ENCODE results near the gene RSPO1. TPM values are rescaled to one million over a fixed set of nuclear protein-coding genes. Genes with fewer than 3 reads are reported as not detected.

Gene RSPO1
- total RNA-seq, 1 donor from 2014 or later = not detected

DNA sequence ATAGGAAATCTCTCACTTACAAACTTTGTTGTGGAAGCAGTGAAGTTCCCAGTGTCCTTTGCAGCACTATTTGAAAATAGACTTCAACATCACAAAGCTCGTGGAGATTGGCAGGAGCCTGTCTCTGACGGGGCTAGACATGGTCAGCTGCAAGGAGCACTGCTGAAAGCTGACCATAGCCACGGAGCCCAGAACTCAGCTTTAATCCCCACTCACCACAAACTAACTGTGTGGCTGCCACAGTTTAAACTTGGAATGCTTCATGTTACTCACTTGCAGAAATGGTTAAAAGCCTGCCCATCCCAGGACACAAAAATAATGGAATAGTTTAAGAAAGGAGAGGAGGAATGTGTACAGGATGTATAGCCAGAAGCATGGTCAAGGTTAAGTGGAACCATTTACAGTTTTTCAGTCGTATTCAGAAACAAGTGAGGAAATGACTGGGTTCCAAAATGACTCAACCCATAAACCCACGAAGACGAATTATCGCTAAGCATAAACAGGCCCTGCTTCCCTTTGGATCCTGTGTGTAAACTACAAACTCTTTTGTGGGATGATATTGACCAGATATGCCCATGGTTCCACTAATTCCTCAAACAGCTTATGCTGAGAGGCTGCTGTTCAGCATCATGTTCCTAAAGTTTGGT lies 59.7 kb downstream of the RSPO1 start:
- Mint-ChIP-seq H3K27me3 (ENCODE audit: unreplicated experiment) (no peaks in the 10 kb centered on the region), H3K4me3 (ENCODE audit: unreplicated experiment) (no peak overlapping the region), H3K4me1 (ENCODE audit: unreplicated experiment) (peaks cover 10% of the 10 kb centered on the region), H3K27ac (ENCODE audit: unreplicated experiment) (no peak overlapping the region), H3K36me3 (ENCODE audit: unreplicated experiment) (peaks cover 61% of the 10 kb centered on the region), H3K9me3 (ENCODE audit: unreplicated experiment) (no peaks in the 10 kb centered on the region)
- no peak for DNase-seq (ENCODE audit: extremely low spot score, unreplicated experiment)
- TF ChIP-seq CTCF (IDR thresholded peaks at IDR 0.05) = no peak

DNA sequence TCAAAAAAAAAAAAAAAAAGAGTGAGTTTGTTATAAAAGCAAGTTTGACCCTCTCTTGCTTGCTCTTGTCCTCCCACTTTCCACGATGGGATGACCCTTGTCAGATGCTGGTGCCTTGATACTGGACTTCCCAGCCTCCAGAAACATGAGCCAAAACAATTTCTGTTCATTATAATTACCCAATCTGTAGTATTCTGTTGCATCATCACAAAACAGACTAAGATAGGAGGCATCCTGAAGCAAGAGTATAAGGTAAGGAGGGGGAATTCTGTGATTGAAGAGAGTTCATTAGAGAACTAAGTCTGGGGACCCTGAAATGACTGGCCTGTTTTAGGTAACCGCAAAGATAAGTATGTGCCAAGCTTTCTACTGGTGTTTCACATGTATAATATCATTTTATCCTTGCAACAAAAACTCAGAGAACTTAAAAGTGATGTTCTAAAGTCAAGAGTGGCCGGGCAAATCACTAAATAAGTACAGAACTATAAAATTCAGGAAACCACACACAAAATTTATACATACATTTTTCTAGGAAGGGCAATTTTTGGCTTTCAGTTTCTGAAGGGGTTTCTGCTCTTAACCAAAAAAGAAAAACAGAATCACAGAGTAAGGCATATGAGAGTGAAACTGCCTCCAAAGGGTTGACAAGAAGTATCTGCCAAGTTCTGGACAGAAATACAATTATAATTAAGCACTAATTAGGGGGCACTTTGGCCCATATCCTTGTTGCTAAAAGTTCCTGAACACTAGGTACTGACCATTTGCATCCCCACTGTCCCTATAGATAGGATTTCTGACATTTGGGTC lies 64.0 kb downstream of the RSPO1 start:
- Mint-ChIP-seq H3K36me3 (ENCODE audit: unreplicated experiment) (peaks cover 70% of the 10 kb centered on the region), H3K4me1 (ENCODE audit: unreplicated experiment) (peaks cover 2% of the 10 kb centered on the region)
- DNase-seq (ENCODE audit: extremely low spot score, unreplicated experiment) = no peak

GRCh38 chr1:37567023-37567422 lies 67.7 kb downstream of the RSPO1 start:
- Mint-ChIP-seq H3K9me3 (ENCODE audit: unreplicated experiment) (no peaks in the 10 kb centered on the region), H3K4me3 (ENCODE audit: unreplicated experiment) (no peak overlapping the region), H3K36me3 (ENCODE audit: unreplicated experiment) (peaks cover 50% of the 10 kb centered on the region), H3K4me1 (ENCODE audit: unreplicated experiment) (no peaks in the 10 kb centered on the region), H3K27me3 (ENCODE audit: unreplicated experiment) (no peaks in the 10 kb centered on the region), H3K27ac (ENCODE audit: unreplicated experiment) (no peak overlapping the region)
- no peak for TF ChIP-seq CTCF (IDR thresholded peaks at IDR 0.05)
- no peak for DNase-seq (ENCODE audit: extremely low spot score, unreplicated experiment)

More for the DNA sequence above, 64.0 kb downstream of the RSPO1 start:
- no peaks in the 10 kb centered on the region for H3K9me3 Mint-ChIP-seq (ENCODE audit: unreplicated experiment)
- no peak for TF ChIP-seq CTCF (IDR thresholded peaks at IDR 0.05)
- H3K27ac Mint-ChIP-seq (ENCODE audit: unreplicated experiment) = no peak overlapping the region
- H3K27me3 Mint-ChIP-seq (ENCODE audit: unreplicated experiment) = no peaks in the 10 kb centered on the region
- no peak overlapping the region for H3K4me3 Mint-ChIP-seq (ENCODE audit: unreplicated experiment)

GRCh38 chr1:37564892-37565291 lies 69.8 kb downstream of the RSPO1 start:
- no peak for DNase-seq (ENCODE audit: extremely low spot score, unreplicated experiment)

More at GRCh38 chr1:37564892-37565291, 69.8 kb downstream of the RSPO1 start:
- Mint-ChIP-seq H3K9me3 (ENCODE audit: unreplicated experiment) (no peaks in the 10 kb centered on the region), H3K4me1 (ENCODE audit: unreplicated experiment) (no peaks in the 10 kb centered on the region), H3K27ac (ENCODE audit: unreplicated experiment) (no peak overlapping the region), H3K4me3 (ENCODE audit: unreplicated experiment) (no peak overlapping the region), H3K27me3 (ENCODE audit: unreplicated experiment) (no peaks in the 10 kb centered on the region), H3K36me3 (ENCODE audit: unreplicated experiment) (peaks cover 44% of the 10 kb centered on the region)
- TF ChIP-seq CTCF (IDR thresholded peaks at IDR 0.05) = no peak
